SKM-1 treated with dmso at 0.1 percent for 144 hours (cell line): ENCODE results near the gene LIN7A.
A peak's percentile ranks its signal among the peaks of the same experiment; 100 is the strongest.

Experiments
- DNase-seq: peaks from one replicate; lab custom pipeline; 2025; ENCODE audit not compliant: unreplicated experiment; lab: John Stamatoyannopoulos, UW

The LIN7A gene, protein sequence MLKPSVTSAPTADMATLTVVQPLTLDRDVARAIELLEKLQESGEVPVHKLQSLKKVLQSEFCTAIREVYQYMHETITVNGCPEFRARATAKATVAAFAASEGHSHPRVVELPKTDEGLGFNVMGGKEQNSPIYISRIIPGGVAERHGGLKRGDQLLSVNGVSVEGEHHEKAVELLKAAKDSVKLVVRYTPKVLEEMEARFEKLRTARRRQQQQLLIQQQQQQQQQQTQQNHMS

DNA sequence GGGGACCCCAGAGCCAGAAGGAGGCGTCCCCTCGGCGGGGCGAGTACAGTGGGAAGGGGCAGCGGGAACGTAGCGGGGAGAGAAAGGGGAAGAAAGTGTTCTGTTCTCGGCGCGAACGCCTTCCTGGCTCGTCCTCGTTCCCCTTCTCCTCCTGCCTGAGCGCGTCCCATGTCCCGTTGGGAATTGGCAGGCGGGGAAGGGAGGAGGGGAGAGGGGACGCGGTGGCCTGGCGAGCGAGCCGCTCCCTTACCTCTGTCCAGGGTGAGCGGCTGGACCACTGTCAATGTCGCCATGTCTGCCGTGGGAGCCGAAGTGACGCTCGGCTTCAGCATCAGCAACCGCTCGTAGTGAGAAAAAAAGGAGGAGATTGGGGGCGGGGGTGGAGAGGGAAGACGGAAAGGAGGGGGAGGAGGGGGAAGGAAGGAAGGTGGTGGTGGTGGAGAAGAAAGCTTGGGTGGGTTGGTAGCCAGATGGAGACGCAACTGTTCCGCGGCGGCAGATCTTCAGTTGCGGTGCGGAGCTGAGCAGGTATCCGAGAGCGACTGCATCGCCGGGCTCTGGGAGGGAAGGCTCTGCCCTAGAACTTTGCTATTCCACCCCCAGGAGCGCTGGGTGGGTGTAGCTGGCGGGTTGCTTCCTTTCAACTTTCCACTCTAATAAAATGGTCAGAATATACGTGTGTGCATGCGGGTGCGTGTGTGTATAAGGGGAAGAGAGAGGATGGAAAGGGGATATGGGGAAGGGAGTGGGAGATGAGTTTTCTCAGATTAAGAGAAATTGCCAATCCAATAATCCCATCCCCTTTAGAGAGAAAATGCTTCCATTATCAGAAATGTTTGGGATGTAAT, at the start of gene LIN7A:
Gene LIN7A (minus strand): TSS at position 544 of the 848 bp plus-strand sequence. CDS start 212 bp downstream, at position 332.
- DNase-seq: no peak

- no peak for DNase-seq
Measured at GRCh38 chr12:80986224-80986623, 48.5 kb upstream of the LIN7A start.

GRCh38 chr12:80979816-80980215, 42.1 kb upstream of the LIN7A start:
- DNase-seq: no peak

DNA sequence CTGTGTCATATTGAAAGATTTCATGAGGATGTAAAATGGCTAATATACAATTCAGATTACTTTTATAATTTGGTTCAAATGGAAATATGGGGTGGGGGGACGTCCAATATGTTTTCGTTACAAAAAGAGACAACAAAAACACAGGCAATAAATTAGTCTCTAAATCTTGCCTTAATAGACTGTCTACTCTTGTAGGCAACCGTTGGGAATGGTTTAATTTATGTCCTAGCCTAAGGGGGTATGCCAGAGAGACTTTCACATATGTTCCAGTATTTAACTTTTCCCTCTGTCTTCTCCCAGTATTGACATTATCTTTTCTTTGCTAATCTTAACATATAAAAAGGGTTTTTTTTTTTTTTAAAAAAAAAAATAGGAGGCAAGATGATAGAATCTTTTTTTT, 41.5 kb upstream of the LIN7A start:
- DNase-seq: no peak

- no peak for DNase-seq
Measured at GRCh38 chr12:80977346-80977745, 39.6 kb upstream of the LIN7A start.

- no peak for DNase-seq
Measured at GRCh38 chr12:80968326-80968725, 30.6 kb upstream of the LIN7A start.

GRCh38 chr12:80967565-80967964, 29.8 kb upstream of the LIN7A start:
- DNase-seq: no peak

- no peak for DNase-seq
Measured at GRCh38 chr12:80966001-80966400, 28.3 kb upstream of the LIN7A start.

DNA sequence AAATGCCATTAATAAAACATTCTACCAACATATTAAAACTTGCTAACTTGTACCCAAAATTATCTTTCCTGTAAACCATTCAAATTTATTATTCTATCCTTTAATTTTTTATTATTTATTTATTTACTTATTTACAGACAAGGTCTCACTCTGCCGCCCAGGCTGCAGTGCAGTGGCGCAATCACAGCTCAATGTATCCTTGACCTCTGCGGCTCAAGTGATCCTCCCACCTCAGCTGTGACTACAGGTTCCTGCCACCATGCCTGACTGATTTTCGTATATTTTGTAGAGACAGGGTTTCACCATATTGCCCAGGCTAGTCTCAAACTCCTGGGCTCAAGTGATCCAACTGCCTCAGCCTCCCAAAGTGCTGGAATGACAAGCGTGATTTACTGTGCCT, 20.4 kb upstream of the LIN7A start:
- no peak for DNase-seq

DNA sequence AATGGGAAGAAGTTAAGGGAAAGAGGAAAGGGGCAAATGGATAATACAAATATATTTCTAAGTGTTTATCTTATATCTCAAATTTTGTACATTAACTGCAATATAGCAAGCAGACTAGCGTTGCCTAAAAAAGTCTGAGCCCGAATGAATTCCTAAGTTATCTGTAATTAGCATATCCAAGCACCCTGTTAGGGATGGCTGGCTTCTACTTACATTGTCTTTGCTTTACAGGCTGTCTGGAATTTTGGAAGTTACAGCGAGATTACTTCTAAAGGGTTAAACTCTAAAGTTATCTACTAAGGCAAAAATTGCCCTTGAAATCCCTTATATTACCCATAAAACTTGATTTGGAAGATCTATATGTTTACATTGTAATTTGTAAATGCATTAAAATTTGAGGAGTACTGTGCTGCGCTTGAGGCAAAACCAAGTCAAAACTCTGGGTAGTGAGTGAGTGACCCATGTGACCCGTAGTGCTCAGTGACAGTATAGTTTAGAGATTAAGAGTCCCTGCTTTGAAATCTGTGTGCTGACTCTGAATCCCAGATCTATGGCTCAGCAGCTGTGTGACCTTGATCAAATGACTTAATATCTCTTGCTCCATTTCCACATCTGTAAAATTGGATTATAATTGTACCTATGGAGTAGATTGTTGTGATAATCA, 17.3 kb upstream of the LIN7A start:
- no peak for DNase-seq

DNA sequence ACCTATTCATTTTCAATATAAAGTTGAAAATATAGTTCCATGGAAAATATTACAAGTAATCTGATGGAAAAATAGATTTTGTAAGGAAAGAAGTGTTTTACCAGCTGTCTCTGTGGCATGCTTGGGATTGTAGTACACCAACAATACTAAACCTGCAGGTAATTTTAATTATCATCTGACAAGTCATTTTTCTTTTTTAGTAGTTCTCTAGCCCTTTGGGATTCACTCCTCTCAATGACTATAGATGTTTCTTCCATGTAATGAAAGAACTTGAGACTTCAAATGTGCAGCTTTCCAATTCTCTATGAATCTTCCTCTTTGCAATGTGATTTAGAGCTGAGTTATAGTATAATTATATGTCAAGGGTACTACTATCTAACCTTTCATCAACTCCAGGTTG, 14.7 kb upstream of the LIN7A start:
- no peak for DNase-seq

GRCh38 chr12:80946591-80946990, 8.9 kb upstream of the LIN7A start:
- DNase-seq: no peak

GRCh38 chr12:80943338-80943737, 5.6 kb upstream of the LIN7A start:
- no peak for DNase-seq

- DNase-seq: no peak
Measured at GRCh38 chr12:80941916-80942315, 4.2 kb upstream of the LIN7A start.

- peak; percentile 65 for DNase-seq
Measured at GRCh38 chr12:80939231-80939950, 1.7 kb upstream of the LIN7A start.

- no peak for DNase-seq
Measured at GRCh38 chr12:80938397-80938796, 663 bp upstream of the LIN7A start.

GRCh38 chr12:80936642-80937390, 918 bp downstream of the LIN7A start:
- no peak for DNase-seq

- DNase-seq: no peak
Measured at GRCh38 chr12:80936353-80936641, 1.4 kb downstream of the LIN7A start.

- no peak for DNase-seq
Measured at GRCh38 chr12:80935111-80935510, 2.6 kb downstream of the LIN7A start.

DNA sequence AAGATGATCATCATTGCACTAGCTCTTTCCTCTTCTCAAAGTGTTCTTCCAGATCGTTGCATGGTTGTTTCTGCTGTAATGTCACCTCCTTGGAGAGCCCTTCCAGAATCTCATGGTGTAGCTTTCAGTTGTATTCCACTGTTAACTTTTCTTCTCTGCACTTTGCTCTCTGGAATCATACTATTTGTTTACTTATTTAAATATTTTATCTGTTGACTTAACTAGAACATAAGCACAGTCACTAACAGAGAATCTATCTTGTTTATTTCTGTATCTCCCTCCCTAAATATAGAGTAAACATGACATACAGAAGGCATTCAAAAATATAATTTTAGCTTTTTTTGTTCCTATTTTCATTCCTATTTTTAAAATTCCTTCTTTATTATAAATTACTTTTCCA, 11.8 kb downstream of the LIN7A start:
- DNase-seq: no peak

DNA sequence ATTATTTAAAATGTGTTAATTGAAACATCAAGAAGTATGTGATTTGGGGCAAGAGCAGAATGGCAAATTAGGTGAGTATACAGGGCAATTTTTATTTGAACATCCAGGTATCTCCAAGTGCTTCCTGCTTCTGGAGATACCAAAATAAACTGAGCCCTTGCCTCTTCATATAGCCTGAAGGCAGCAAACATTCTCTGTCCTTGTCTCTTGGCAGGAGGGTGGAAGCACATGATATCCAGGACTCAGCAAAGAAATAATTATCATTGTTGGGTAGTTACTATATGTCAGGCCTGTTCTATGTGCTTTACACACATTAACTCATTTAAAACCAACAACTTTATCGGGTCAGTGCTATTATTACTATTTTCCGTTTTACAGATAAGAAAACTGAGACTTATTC, 12.5 kb downstream of the LIN7A start:
- no peak for DNase-seq
